ENCODE measurements around the gene MAP10. TPM values are rescaled to one million over a fixed set of nuclear protein-coding genes. Genes with fewer than 3 reads are reported as not detected.

MAP10 gene, protein sequence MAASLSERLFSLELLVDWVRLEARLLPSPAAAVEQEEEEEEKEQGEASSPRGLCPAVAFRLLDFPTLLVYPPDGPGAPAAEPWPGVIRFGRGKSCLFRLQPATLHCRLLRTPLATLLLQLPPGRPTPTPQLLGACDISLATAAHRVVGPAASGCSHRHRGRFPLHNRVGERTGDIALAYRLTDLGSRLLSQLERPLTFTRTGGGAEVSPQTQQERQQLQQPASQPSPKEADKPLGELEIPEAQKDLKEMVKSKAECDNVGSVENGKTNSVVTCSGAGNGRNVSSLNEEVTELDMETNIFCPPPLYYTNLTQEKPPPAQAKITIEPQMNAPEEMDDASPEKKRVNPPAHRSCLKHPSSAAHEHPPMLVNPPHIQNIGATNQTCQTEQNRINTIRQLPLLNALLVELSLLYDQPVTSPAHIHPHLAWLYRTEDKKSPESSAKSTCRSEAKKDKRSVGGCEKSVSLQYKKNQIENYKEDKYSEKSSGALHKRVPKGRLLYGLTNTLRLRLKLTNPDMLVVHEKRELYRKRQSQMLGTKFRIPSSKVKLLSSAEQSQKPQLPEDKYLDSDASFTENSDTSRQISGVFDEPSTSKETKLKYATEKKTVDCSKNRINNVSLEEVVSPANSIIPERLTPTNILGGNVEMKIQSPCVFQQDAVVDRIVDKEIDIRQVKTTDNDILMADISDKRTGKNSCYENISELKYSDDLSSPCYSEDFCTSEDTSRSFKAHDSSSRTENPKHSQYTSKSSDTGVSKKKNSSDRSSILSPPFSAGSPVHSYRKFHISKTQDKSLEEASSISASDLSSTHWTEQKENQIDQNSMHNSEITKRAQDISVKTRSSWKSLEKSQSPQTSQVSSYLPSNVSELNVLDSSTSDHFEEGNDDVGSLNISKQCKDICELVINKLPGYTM
- total RNA-seq, result 1 to 10 TPM in 2 of 4 donors, under 1 TPM in 2; 0.34 to 1.1 (median 1.1) TPM

DNA sequence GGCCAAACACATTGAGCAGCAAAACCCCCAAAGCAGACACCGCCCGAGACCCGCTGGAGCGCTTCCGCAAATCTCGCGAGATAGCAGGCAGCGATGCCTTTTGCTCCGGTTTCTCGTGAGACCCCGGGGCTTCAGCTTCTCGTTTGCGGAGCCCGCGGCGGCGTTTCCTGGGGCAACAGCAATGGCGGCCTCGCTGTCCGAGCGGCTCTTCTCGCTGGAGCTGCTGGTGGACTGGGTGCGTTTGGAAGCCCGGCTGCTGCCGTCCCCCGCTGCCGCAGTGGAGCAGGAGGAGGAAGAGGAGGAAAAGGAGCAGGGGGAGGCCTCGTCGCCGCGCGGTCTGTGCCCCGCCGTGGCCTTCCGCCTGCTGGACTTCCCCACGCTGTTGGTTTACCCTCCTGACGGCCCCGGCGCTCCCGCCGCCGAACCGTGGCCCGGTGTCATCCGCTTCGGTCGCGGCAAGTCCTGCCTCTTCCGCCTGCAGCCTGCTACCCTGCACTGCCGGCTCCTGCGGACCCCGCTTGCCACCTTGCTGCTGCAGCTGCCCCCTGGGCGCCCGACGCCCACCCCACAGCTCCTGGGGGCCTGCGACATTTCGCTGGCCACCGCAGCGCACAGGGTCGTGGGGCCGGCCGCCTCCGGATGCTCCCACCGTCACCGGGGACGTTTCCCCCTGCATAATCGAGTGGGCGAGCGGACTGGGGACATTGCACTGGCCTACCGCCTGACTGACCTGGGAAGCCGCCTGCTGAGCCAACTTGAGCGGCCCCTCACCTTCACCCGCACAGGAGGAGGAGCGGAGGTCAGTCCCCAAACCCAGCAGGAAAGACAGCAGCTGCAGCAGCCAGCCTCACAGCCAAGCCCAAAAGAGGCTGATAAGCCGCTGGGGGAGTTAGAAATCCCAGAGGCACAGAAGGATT, at the start of gene MAP10:
MAP10 (plus strand) TSS at position 148 of the 917 bp plus-strand sequence; CDS start at position 182, 34 bp downstream.
- Histone ChIP-seq H3K4me3 (peak within 1 kb of the TSS; percentile 68 to 72 (median 70)), H3K9me3 (no peaks in the 10 kb centered on the region), H3K36me3 (no peaks in the 10 kb centered on the region), H3K27me3 (no peaks in the 10 kb centered on the region), H3K27ac (peak within 1 kb of the TSS; percentile 59 to 79 (median 70)), H3K4me1 (peaks cover 3 to 17% (median 5%) of the 10 kb centered on the region in 3 donors)
- 4 to 17% methylated on average over 6 to 23 of the region's 75 CpGs for WGBS, 2 donors
- TF ChIP-seq, protein P1, sequence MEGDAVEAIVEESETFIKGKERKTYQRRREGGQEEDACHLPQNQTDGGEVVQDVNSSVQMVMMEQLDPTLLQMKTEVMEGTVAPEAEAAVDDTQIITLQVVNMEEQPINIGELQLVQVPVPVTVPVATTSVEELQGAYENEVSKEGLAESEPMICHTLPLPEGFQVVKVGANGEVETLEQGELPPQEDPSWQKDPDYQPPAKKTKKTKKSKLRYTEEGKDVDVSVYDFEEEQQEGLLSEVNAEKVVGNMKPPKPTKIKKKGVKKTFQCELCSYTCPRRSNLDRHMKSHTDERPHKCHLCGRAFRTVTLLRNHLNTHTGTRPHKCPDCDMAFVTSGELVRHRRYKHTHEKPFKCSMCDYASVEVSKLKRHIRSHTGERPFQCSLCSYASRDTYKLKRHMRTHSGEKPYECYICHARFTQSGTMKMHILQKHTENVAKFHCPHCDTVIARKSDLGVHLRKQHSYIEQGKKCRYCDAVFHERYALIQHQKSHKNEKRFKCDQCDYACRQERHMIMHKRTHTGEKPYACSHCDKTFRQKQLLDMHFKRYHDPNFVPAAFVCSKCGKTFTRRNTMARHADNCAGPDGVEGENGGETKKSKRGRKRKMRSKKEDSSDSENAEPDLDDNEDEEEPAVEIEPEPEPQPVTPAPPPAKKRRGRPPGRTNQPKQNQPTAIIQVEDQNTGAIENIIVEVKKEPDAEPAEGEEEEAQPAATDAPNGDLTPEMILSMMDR (IDR thresholded peaks at IDR 0.05), result no peak
- peak in 1 of 4 donors; percentile 38 for TF ChIP-seq POLR2A (IDR thresholded peaks at IDR 0.05)
- peak; percentile 8 for DNase-seq
- intact Hi-C loops (cut with DNase I), result no loop called here

DNA sequence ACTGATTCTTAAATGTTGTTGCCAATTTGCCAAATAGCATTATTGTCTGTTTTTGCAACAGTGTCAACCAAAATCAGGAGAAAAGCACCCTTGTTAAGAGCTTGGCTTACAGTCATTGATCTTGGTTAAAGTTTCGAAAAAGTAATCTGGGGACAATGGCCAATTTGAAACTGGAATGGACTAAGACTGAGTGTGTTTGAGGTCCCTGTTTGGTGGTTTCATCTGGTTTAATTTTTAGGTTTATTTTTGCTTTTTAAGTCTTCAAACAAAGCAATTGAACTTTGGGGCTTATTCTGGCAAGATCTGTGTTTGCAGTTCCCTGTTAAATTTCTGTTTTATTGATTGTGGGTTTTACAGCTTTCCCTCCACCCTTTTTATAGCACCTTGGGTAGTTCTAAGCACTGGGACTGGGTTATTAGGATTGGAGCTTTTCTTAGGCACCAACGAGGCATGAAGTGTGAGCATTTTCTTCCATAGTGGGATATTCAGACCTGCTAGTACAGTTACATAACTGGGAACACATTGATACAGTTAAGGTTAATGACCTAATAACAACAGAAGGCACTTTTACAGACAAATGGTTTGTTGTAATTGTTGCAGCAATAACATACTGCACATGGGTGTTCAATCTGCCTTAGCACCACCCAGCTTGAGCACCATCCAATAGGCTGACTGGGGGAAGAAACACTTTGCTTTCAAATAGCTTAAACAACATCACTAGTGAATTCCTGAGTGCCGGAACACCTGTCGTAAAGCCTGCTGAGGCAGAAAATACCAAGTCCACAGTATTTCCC, 40.6 kb upstream of the MAP10 start:
- WGBS, 2 donors, result 79 to 84% methylated on average over 4 of the region's 4 CpGs
- no peaks in the 10 kb centered on the region for H3K27me3 ChIP-seq
- no peak overlapping the region for H3K27ac ChIP-seq
- no peaks in the 10 kb centered on the region for H3K9me3 ChIP-seq
- TF ChIP-seq, protein P1 (IDR thresholded peaks at IDR 0.05), result no peak
- TF ChIP-seq POLR2A (IDR thresholded peaks at IDR 0.05), result no peak
- H3K36me3 ChIP-seq, result no peaks in the 10 kb centered on the region
- peaks cover 11 to 29% (median 11%) of the 10 kb centered on the region in 3 donors for H3K4me1 ChIP-seq
- no peak for DNase-seq
- no peak overlapping the region for H3K4me3 ChIP-seq
- intact Hi-C loops (cut with DNase I), result no loop called here

DNA sequence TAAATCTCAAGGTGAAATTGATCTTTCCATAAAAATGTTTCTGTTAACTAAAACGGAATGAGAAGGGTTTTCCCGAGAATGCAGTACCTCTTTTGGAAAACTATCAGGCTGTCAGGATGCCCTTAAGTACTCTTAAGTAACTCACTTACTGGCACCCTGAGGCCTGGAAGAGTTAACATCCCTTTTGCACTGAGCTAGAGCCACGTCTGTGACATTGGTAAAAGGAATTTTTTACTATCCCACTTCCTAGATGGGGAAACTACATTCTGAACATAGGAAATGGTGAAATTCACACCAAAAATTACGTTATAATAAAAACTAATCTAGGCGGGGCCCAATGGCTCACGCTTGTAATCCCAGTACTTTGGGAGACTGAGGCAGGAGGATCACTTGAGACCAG, 39.7 kb upstream of the MAP10 start:
- intact Hi-C loops (cut with DNase I), result no loop called here
- DNase-seq, result no peak
- Histone ChIP-seq H3K4me1 (peaks cover 11 to 29% (median 11%) of the 10 kb centered on the region in 3 donors), H3K27me3 (no peaks in the 10 kb centered on the region), H3K27ac (peak overlapping the region in 1 of 4 donors; percentile 81), H3K9me3 (no peaks in the 10 kb centered on the region), H3K4me3 (no peak overlapping the region), H3K36me3 (no peaks in the 10 kb centered on the region)
- no peak for TF ChIP-seq POLR2A (IDR thresholded peaks at IDR 0.05)
- TF ChIP-seq, protein P1 (IDR thresholded peaks at IDR 0.05), result no peak
- 76% methylated on average over 4 to 6 of the region's 6 CpGs for WGBS, 2 donors

DNA sequence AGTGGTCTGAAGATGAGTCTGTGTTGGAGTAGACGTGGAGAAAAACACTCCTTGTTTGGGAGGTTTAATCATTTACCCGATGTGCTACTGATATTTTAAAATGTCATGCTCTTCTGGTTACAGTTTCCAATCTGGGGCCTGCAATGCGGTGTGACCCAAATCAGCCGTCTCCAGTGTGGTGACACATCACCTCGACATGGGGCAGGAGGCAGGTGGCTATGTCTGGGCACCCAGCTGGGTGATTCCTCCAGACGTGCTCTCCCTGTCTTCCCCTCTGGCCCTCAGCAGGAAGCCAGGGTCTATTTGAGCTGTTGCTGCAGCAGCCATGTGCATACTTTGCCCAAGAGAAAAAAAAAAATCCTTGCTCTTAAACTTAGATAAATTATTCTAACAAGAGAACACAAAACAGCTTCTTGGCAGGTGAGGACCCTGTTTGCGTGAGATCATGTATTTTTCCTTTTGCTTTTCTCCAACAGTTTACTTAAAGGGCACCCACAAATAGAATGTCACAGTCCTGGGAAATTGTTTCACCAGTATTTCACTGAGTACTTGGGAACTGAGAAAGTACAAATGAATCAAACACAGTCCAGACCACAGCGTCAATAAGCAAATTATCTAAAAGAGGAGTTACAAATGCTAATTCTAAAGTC, 38.9 kb upstream of the MAP10 start:
- Histone ChIP-seq H3K27ac (peak overlapping the region; percentile 48 to 84 (median 78)), H3K4me1 (peaks cover 11 to 29% (median 11%) of the 10 kb centered on the region in 3 donors), H3K4me3 (no peak overlapping the region), H3K9me3 (no peaks in the 10 kb centered on the region), H3K36me3 (no peaks in the 10 kb centered on the region), H3K27me3 (no peaks in the 10 kb centered on the region)
- no peak for TF ChIP-seq POLR2A (IDR thresholded peaks at IDR 0.05)
- TF ChIP-seq, protein P1 (IDR thresholded peaks at IDR 0.05), result no peak
- WGBS, 2 donors, result 54 to 62% methylated on average over 8 of the region's 8 CpGs
- intact Hi-C loops (cut with DNase I), result no loop called here
- DNase-seq, result no peak

Data from esophagus squamous epithelium (tissue), 5 donors.